ENCODE measurements around the gene TNFRSF4.

TNFRSF4 gene

GRCh38 chr1:1166642-1167397 is 47.1 kb downstream of the TNFRSF4 start:
- DNase-seq (ENCODE audit: insufficient read length, low spot score) = no peak
- TF ChIP-seq CTCF (IDR thresholded peaks at IDR 0.05; ENCODE audit: insufficient read depth, missing control alignments) = no peak
- no peak for FAIRE-seq

- no peak for FAIRE-seq
- no peak for DNase-seq (ENCODE audit: insufficient read length, low spot score)
- TF ChIP-seq CTCF (IDR thresholded peaks at IDR 0.05; ENCODE audit: insufficient read depth, missing control alignments) = no peak
Measured at GRCh38 chr1:1165900-1166421, 48.0 kb downstream of the TNFRSF4 start.

GRCh38 chr1:1165485-1165884 is 48.5 kb downstream of the TNFRSF4 start:
- no peak for DNase-seq (ENCODE audit: insufficient read length, low spot score)
- no peak for FAIRE-seq
- TF ChIP-seq CTCF (IDR thresholded peaks at IDR 0.05; ENCODE audit: insufficient read depth, missing control alignments) = no peak

GRCh38 chr1:1164701-1165451 is 49.1 kb downstream of the TNFRSF4 start:
- TF ChIP-seq CTCF (IDR thresholded peaks at IDR 0.05; ENCODE audit: insufficient read depth, missing control alignments) = no peak
- no peak for FAIRE-seq
- DNase-seq (ENCODE audit: insufficient read length, low spot score) = no peak

- DNase-seq (ENCODE audit: insufficient read length, low spot score) (no peak), FAIRE-seq (no peak)
Measured at GRCh38 chr1:1164361-1164700, 49.6 kb downstream of the TNFRSF4 start.

GRCh38 chr1:1163538-1164070 is 50.3 kb downstream of the TNFRSF4 start:
- no peak for FAIRE-seq
- DNase-seq (ENCODE audit: insufficient read length, low spot score) = no peak

More at GRCh38 chr1:1164361-1164700, 49.6 kb downstream of the TNFRSF4 start:
- TF ChIP-seq CTCF (IDR thresholded peaks at IDR 0.05; ENCODE audit: insufficient read depth, missing control alignments) = no peak

More at GRCh38 chr1:1163538-1164070, 50.3 kb downstream of the TNFRSF4 start:
- TF ChIP-seq CTCF (IDR thresholded peaks at IDR 0.05; ENCODE audit: insufficient read depth, missing control alignments) = no peak

Data from D721Med (cell line).